H1 (cell line): ENCODE data around the gene ARHGEF7. TPM values are rescaled to one million over a fixed set of nuclear protein-coding genes. Genes with fewer than 3 reads are reported as not detected.
A peak's percentile ranks its signal among the peaks of the same experiment; 100 is the strongest.

Experiments
- CTCF ChIA-PET: fragments of 300-600 bp; sonication (Branson Sonifier 250); formaldehyde crosslinking; loops from one replicate; lab custom pipeline; 2021; ENCODE audit not compliant: partially characterized antibody; lab: Charles Lee
- POLR2A ChIA-PET: fragments of 300-600 bp; sonication (Branson Sonifier 250); formaldehyde crosslinking; loops from one replicate; lab custom pipeline; 2021; ENCODE audit warnings: inconsistent platforms; ENCODE audit not compliant: partially characterized antibody; lab: Charles Lee
- DNase-seq, 2 experiments: peaks; one replicate each; pipeline versions ENCODE4 v3.0.0 to v3.0.0-alpha.2; 2010 to 2022; ENCODE audit warnings: low spot score in 2 of 2, low read depth in 1 of 2, mixed read lengths in 1 of 2
- FAIRE-seq: peaks from 2 replicates; lab custom pipeline; 2011; peaks lifted over from hg19 to GRCh38; lab: Jason Lieb, UNC
- H2AFZ ChIP-seq: 2 replicates; pipeline ENCODE4 v1.8.1; 2012; ENCODE audit warnings: low read length, inconsistent platforms
- H2AK5ac ChIP-seq: 2 replicates; pipeline ENCODE4 v1.6.1; 2013; ENCODE audit warnings: low read depth, low read length
- H2BK120ac ChIP-seq: replicated peaks from 2 replicates; pipeline ENCODE3; 2013; ENCODE audit warnings: low read depth, low read length, inconsistent platforms
- H2BK12ac ChIP-seq: 2 replicates; pipeline ENCODE4 v1.6.1; 2013; ENCODE audit warnings: low read depth, low read length
- H2BK15ac ChIP-seq: 2 replicates; pipeline ENCODE4 v1.6.1; 2013; ENCODE audit warnings: low read length
- H2BK20ac ChIP-seq: 2 replicates; pipeline ENCODE4 v1.6.1; 2013; ENCODE audit warnings: low read length
- H2BK5ac ChIP-seq: 2 replicates; pipeline ENCODE4 v1.6.1; 2013; ENCODE audit warnings: low read depth, low read length
- H3K14ac ChIP-seq: 2 replicates; pipeline ENCODE4 v1.6.1; 2013; ENCODE audit warnings: inconsistent platforms; ENCODE audit not compliant: insufficient read length
- H3K18ac ChIP-seq: 2 replicates; pipeline ENCODE4 v1.6.1; 2013; ENCODE audit warnings: low read length; ENCODE audit errors: extremely low read depth
- H3K23ac ChIP-seq: 2 replicates; pipeline ENCODE4 v1.6.1; 2013; ENCODE audit warnings: inconsistent platforms; ENCODE audit not compliant: insufficient read length
- H3K23me2 ChIP-seq: 2 replicates; pipeline ENCODE4 v1.6.1; 2013; ENCODE audit warnings: low read depth, low read length
- H3K27ac ChIP-seq: 2 replicates; pipeline ENCODE4 v1.6.1; 2011; ENCODE audit warnings: low read depth, low read length, inconsistent platforms
- H3K27me3 ChIP-seq, 4 experiments: replicated peaks in 1 of 4; 1 replicate in 1 of 4; 2 replicates in 3 of 4; pipeline versions ENCODE4 v1.6.1 to v1.8.1; 2011 to 2013; ENCODE audit warnings: low read length in 3 of 4, mild to moderate bottlenecking in 3 of 4, inconsistent platforms in 2 of 4, mixed read lengths in 2 of 4, moderate library complexity in 1 of 4; ENCODE audit not compliant: control insufficient read depth in 3 of 4, insufficient read depth in 3 of 4; ENCODE audit errors: extremely low read depth in 1 of 4
- H3K36me3 ChIP-seq, 4 experiments: 2 replicates each; pipeline versions ENCODE4 v1.6.1 to v1.8.1; 2011 to 2013; ENCODE audit warnings: mild to moderate bottlenecking in 4 of 4, low read length in 3 of 4, moderate library complexity in 2 of 4, control low read depth in 1 of 4, inconsistent platforms in 1 of 4; ENCODE audit not compliant: insufficient read depth in 4 of 4, control insufficient read depth in 2 of 4
- H3K4ac ChIP-seq: replicated peaks from 2 replicates; pipeline ENCODE3; 2013; ENCODE audit warnings: low read length, low read depth, mixed read lengths, inconsistent platforms; ENCODE audit not compliant: insufficient read length
- H3K4me1 ChIP-seq, 4 experiments: replicated peaks in 1 of 4; 1 replicate in 1 of 4; 2 replicates in 3 of 4; pipeline versions ENCODE4 v1.6.1 to v1.8.1; 2011 to 2013; ENCODE audit warnings: low read length in 3 of 4, inconsistent platforms in 2 of 4, mixed read lengths in 1 of 4; ENCODE audit not compliant: insufficient read depth in 4 of 4, control insufficient read depth in 3 of 4
- H3K4me2 ChIP-seq, 2 experiments: 2 replicates each; pipeline versions ENCODE4 v1.6.1 to v1.8.1; 2011 to 2013; ENCODE audit warnings: low read depth in 2 of 2, low read length in 2 of 2, control low read depth in 1 of 2, inconsistent platforms in 1 of 2, mild to moderate bottlenecking in 1 of 2; ENCODE audit not compliant: insufficient read depth in 1 of 2
- H3K4me3 ChIP-seq, 4 experiments: fragments of 200-600, 300-600 bp in 1 of 4; sonication (generic), shearing (Covaris generic), sonication (Bioruptor Twin) in 1 of 4; 2 replicates each; pipeline versions ENCODE4 v1.5.1 to v1.8.1; 2011 to 2016; ENCODE audit warnings: low read length in 4 of 4, low read depth in 3 of 4, control low read depth in 2 of 4, inconsistent platforms in 2 of 4, mild to moderate bottlenecking in 2 of 4, mixed read lengths in 1 of 4, moderate library complexity in 1 of 4; ENCODE audit not compliant: insufficient read depth in 2 of 4; ENCODE audit errors: extremely low read depth in 1 of 4
- H3K56ac ChIP-seq: replicated peaks from 2 replicates; pipeline ENCODE3; 2013; ENCODE audit warnings: low read depth, mild to moderate bottlenecking, mixed read lengths, low read length, inconsistent platforms; ENCODE audit not compliant: insufficient read length
- H3K79me1 ChIP-seq: 2 replicates; pipeline ENCODE4 v1.6.1; 2013; ENCODE audit warnings: low read depth, low read length, control low read depth
- H3K79me2 ChIP-seq, 2 experiments: 2 replicates each; pipeline versions ENCODE4 v1.6.1 to v1.8.1; 2012 to 2013; ENCODE audit warnings: low read length in 2 of 2, mild to moderate bottlenecking in 2 of 2, inconsistent platforms in 1 of 2; ENCODE audit not compliant: insufficient read depth in 2 of 2, control insufficient read depth in 1 of 2
- H3K9ac ChIP-seq, 4 experiments: replicated peaks in 1 of 4; 1 replicate in 1 of 4; 2 replicates in 3 of 4; pipeline versions ENCODE4 v1.6.1 to v1.8.1; 2011 to 2013; ENCODE audit warnings: low read depth in 3 of 4, low read length in 3 of 4, control low read depth in 2 of 4, mild to moderate bottlenecking in 2 of 4, moderate library complexity in 2 of 4, inconsistent platforms in 1 of 4; ENCODE audit errors: extremely low read depth in 1 of 4
- H3K9me3 ChIP-seq, 2 experiments: 2 replicates each; pipeline versions ENCODE4 v1.6.1 to v1.8.1; 2012 to 2013; ENCODE audit warnings: mild to moderate bottlenecking in 2 of 2, moderate library complexity in 2 of 2, control low read depth in 1 of 2, inconsistent platforms in 1 of 2, low read depth in 1 of 2, low read length in 1 of 2, mixed read lengths in 1 of 2; ENCODE audit not compliant: insufficient read depth in 2 of 2
- H4K20me1 ChIP-seq, 2 experiments: replicated peaks in 1 of 2; 2 replicates each; pipeline versions ENCODE3 to v1.8.1; 2011 to 2013; ENCODE audit warnings: inconsistent platforms in 2 of 2, low read length in 2 of 2, mild to moderate bottlenecking in 1 of 2; ENCODE audit not compliant: insufficient read depth in 2 of 2, control insufficient read depth in 1 of 2
- H4K5ac ChIP-seq: 2 replicates; pipeline ENCODE4 v1.6.1; 2013; ENCODE audit warnings: low read length, low read depth, mixed read lengths, inconsistent platforms; ENCODE audit not compliant: insufficient read length
- H4K8ac ChIP-seq: 2 replicates; pipeline ENCODE4 v1.8.0; 2013; ENCODE audit warnings: mild to moderate bottlenecking, moderate library complexity, low read length, inconsistent platforms; ENCODE audit not compliant: insufficient read depth; ENCODE audit errors: extremely low read depth
- H4K91ac ChIP-seq: replicated peaks from 2 replicates; pipeline ENCODE3; 2013; ENCODE audit warnings: low read length, mixed read lengths, inconsistent platforms; ENCODE audit not compliant: insufficient read length
- ASH2L ChIP-seq: fragments of 200-600, 300-600 bp; sonication (generic); IDR thresholded peaks from one replicate; pipeline ENCODE4 v1.7.1; 2017; ENCODE audit warnings: low read length
- EP300 ChIP-seq, 2 experiments: IDR thresholded peaks; 1 replicate in 1 of 2; 2 replicates in 1 of 2; pipeline ENCODE4 v1.6.1; 2011 to 2012; ENCODE audit warnings: low read depth in 2 of 2, low read length in 2 of 2, mild to moderate bottlenecking in 2 of 2, borderline replicate concordance in 1 of 2, inconsistent platforms in 1 of 2, moderate library complexity in 1 of 2
- EZH2 ChIP-seq: fragments of 200-600 bp; sonication (generic); IDR thresholded peaks from 2 replicates; pipeline ENCODE4 v1.7.1; 2012; ENCODE audit warnings: low read depth, mild to moderate bottlenecking, moderate library complexity, low read length, inconsistent platforms; ENCODE audit not compliant: severe bottlenecking
- SP1 ChIP-seq: IDR thresholded peaks from 2 replicates; pipeline ENCODE4 v1.6.1; 2011; ENCODE audit warnings: low read depth, low read length
- USF2 ChIP-seq: IDR thresholded peaks from 2 replicates; pipeline ENCODE4 v1.6.1; 2011; ENCODE audit warnings: low read length, improper control_type of control experiment
- WGBS, 2 experiments: shearing (Covaris generic) in 1 of 2; methylation state at CpG; one replicate each; pipeline versions ENCODE4 v1.1.6 to v1.1.7; 2013 to 2015; ENCODE audit warnings: low lambda C conversion rate in 2 of 2, mixed read lengths in 2 of 2, inconsistent platforms in 1 of 2, low coverage in 1 of 2, missing lambda C conversion rate in 1 of 2; ENCODE audit not compliant: insufficient replicate concordance in 2 of 2, insufficient coverage in 1 of 2, insufficient read length in 1 of 2; ENCODE audit errors: extremely low coverage in 1 of 2, missing lambda C conversion rate in 1 of 2; 5-methylcytosine and 5-hydroxymethylcytosine counted together
- polyA plus RNA-seq, 7 experiments: library from polyadenylated mRNA; depleted of rRNA in 3 of 7; stranded (reverse) in 5 of 7; unstranded in 2 of 7; fragments of >200 nt in 5 of 7; fragments of 200-250 nt in 2 of 7; gene quantifications; 1 replicate in 5 of 7; 2 replicates in 1 of 7; 4 replicates in 1 of 7; pipeline versions ENCODE4 v1.2.1 to v1.2.3, GENCODE V29; 2011 to 2013; ENCODE audit warnings: missing spikeins in 2 of 7, mixed read lengths in 2 of 7
- total RNA-seq: library from RNA; stranded (reverse); fragmentation: NEBNext Ultra II Directional; extraction: Animal tissue kit (Norgen Biotek cat#: 25700); gene quantifications from 2 replicates; pipeline ENCODE4 v1.2.1, GENCODE V29; 2021

Gene ARHGEF7
- total and polyA plus RNA-seq, 2 of the 8 experiments (the other 6 are each of a cell fraction or from before 2014, with no cell fraction given) = 26.2 to 56.5 TPM

DNA sequence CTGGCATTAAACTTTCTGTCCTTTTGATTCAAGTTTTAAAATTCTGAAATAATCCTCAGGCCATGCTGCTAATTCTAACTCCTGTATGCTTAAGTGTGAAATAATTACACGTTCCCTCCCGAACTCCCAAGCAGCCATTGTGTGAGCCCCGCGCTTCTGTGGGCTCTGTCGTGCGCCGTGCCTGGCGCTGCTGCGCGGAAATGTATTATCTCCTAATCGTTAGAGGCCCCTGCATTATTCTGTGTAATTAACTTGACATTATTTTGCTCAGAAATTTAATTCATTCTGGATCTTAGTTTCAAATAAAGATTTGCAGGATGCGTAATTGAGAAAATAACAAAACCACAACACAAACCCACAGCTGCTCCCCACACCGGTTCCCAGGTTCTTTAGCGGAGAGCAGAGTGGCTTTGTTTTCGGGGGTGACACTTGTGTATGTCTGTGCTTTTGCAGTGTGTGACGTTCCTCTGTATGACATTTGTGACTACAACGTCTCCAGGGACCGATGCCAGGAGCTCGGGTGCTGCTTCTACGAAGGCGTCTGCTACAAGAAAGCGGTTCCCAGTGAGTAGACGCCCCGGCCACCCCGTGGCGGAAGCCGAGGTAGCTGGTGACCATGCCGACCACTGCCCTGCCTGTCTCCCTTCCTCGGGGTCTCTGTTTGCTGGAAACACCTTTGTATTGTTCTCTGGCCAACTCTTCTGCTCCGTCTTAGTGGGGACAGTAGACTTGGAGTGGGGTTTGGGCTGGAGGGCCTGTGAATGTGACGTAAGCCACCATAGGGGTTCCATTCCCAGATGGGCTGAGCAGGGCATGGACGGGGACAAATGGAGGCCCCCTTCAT is 212.8 kb downstream of the ARHGEF7 start:
- Histone ChIP-seq H3K18ac (no peak overlapping the region), H3K4me2 (no peak overlapping the region), H3K4ac (no peak overlapping the region), H3K9me3 (no peaks in the 10 kb centered on the region), H2BK20ac (no peak overlapping the region), H3K79me1 (no peaks in the 10 kb centered on the region), H2AK5ac (no peak overlapping the region), H3K4me3 (no peak overlapping the region), H3K4me1 (no peaks in the 10 kb centered on the region; a peak in 2 of 7 replicates), H4K20me1 (no peaks in the 10 kb centered on the region), H2BK12ac (no peak overlapping the region), H3K23me2 (no peaks in the 10 kb centered on the region), H3K9ac (no peak overlapping the region), H3K56ac (no peak overlapping the region), H4K91ac (no peak overlapping the region), H2BK5ac (no peak overlapping the region), H3K27ac (no peak overlapping the region), H4K5ac (no peak overlapping the region), H3K36me3 (no peaks in the 10 kb centered on the region), H4K8ac (no peak overlapping the region; the same call in 1 of the 2 replicates), H3K79me2 (no peaks in the 10 kb centered on the region), H3K14ac (no peak overlapping the region), H2BK120ac (no peak overlapping the region), H3K23ac (no peak overlapping the region), H2AFZ (no peak overlapping the region), H2BK15ac (no peak overlapping the region), H3K27me3 (no peaks in the 10 kb centered on the region)
- WGBS, 2 experiments = 88% methylated on average over 32 of the region's 32 CpGs; no CpG with 5 or more reads in 1 of the 2 experiments
- no peak for FAIRE-seq
- POLR2A ChIA-PET = no interaction called here
- TF ChIP-seq EP300 (IDR thresholded peaks at IDR 0.05; ENCODE audit: borderline replicate concordance in 1 of 2, low read depth in 2 of 2, low read length in 2 of 2) = no peak
- TF ChIP-seq USF2 = no peak
- no peak for TF ChIP-seq ASH2L
- TF ChIP-seq SP1 = no peak
- no peak for TF ChIP-seq EZH2
- DNase-seq = peak in 1 of 2 experiments; percentile 38
- CTCF ChIA-PET = interaction anchor here (1.1 to 2.2 kb wide), 2 partner anchors 11 to 76 kb away, joined by 3 to 9 read pairs; no protein-coding TSS in a partner anchor
